ENCODE results near the gene EYS. TPM values are rescaled to one million over a fixed set of nuclear protein-coding genes. Genes with fewer than 3 reads are reported as not detected.

Gene EYS
- total RNA-seq, 4 donors from 2014 or later = under 0.01 TPM; not detected in 3

DNA sequence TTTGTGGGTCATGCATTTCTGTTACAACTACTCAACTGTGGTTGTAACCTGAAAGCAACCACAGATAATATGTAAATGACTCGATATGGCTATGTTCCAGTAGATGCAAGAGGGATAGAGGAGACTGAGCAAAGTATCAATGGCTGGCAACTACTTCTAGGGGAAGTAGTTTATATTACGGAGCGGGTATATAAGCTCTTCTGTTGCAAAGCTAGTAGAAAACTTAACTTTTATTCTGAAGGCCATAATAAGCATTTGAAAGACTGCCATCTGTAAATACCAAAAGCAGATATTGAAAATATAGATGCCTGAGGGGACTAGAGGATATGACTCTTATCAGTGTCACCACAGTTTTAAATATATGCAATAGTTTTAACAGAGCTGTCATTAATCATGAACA, 1416.2 kb downstream of the EYS start:
- H3K27ac ChIP-seq (replicated peaks in 1 of 4) = no peak overlapping the region
- DNase-seq (ENCODE audit: extremely low spot score) = no peak
- no peaks in the 10 kb centered on the region for H3K27me3 ChIP-seq
- WGBS = 82% methylated on average over 3 of the region's 3 CpGs
- TF ChIP-seq EP300 (IDR thresholded peaks at IDR 0.05) = no peak
- TF ChIP-seq, protein P1, sequence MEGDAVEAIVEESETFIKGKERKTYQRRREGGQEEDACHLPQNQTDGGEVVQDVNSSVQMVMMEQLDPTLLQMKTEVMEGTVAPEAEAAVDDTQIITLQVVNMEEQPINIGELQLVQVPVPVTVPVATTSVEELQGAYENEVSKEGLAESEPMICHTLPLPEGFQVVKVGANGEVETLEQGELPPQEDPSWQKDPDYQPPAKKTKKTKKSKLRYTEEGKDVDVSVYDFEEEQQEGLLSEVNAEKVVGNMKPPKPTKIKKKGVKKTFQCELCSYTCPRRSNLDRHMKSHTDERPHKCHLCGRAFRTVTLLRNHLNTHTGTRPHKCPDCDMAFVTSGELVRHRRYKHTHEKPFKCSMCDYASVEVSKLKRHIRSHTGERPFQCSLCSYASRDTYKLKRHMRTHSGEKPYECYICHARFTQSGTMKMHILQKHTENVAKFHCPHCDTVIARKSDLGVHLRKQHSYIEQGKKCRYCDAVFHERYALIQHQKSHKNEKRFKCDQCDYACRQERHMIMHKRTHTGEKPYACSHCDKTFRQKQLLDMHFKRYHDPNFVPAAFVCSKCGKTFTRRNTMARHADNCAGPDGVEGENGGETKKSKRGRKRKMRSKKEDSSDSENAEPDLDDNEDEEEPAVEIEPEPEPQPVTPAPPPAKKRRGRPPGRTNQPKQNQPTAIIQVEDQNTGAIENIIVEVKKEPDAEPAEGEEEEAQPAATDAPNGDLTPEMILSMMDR (IDR thresholded peaks at IDR 0.05) = no peak
- TF ChIP-seq POLR2AphosphoS5 (IDR thresholded peaks at IDR 0.05) = no peak
- TF ChIP-seq POLR2A (IDR thresholded peaks at IDR 0.05; ENCODE audit: low read depth) = no peak
- intact Hi-C loops (cut with DNase I) = no loop called here
- no peaks in the 10 kb centered on the region for H3K36me3 ChIP-seq
- no peaks in the 10 kb centered on the region for H3K4me1 ChIP-seq
- no peak overlapping the region for H3K4me3 ChIP-seq
- H3K9me3 ChIP-seq = no peaks in the 10 kb centered on the region

DNA sequence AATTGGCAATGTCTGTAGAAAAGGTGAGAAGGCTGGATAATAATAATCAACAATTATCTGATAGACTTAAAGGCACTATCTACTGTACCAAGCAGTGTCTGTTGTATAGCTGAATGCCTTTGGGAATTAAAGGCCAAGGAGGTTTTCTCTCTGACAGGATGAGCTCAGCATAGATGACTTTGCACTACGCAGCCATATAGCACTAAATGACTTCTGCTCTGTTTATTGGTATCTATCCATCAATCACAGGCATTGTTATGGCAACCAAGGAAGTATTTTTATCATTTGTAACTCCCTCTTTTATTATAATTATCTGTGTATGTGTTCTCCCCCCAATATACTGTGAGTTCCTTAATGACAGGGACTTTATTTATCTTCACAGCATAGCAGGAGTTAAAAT, 1417.1 kb downstream of the EYS start:
- H3K36me3 ChIP-seq = no peaks in the 10 kb centered on the region
- H3K9me3 ChIP-seq = no peaks in the 10 kb centered on the region
- H3K4me1 ChIP-seq = no peaks in the 10 kb centered on the region
- no peak for DNase-seq (ENCODE audit: extremely low spot score)
- intact Hi-C loops (cut with DNase I) = no loop called here
- no peaks in the 10 kb centered on the region for H3K27me3 ChIP-seq
- no peak overlapping the region for H3K4me3 ChIP-seq
- no peak for TF ChIP-seq EP300 (IDR thresholded peaks at IDR 0.05)
- TF ChIP-seq, protein P1 (IDR thresholded peaks at IDR 0.05) = no peak
- no peak overlapping the region for H3K27ac ChIP-seq (replicated peaks in 1 of 4)
- 85% methylated on average over 1 of the region's 1 CpG for WGBS

DNA sequence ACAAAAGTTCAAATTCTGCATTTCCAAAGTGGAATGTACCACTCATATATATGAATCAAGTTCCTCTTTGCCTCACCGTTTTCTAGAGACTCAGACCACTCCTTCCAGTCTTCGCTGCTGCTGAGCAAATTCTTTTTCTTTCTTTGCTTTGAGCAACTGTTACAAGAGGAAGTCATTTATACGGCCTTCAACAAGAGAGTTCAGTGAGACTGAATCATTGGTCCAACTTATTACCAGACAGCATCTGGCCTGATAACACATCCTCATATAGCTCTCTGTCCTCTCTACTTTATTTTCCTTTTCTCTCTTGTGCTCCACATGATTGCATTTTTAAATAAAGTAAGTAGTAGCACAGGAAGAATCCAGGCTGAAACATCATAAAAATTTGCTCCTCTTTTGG, 1418.7 kb downstream of the EYS start:
- intact Hi-C loops (cut with DNase I) = no loop called here
- TF ChIP-seq POLR2AphosphoS5 (IDR thresholded peaks at IDR 0.05) (no peak), EP300 (IDR thresholded peaks at IDR 0.05) (no peak), POLR2A (IDR thresholded peaks at IDR 0.05; ENCODE audit: low read depth) (no peak)
- TF ChIP-seq, protein P1 (IDR thresholded peaks at IDR 0.05) = no peak
- DNase-seq (ENCODE audit: extremely low spot score) = no peak
- H3K4me1 ChIP-seq = no peaks in the 10 kb centered on the region
- H3K27me3 ChIP-seq = no peaks in the 10 kb centered on the region
- no peaks in the 10 kb centered on the region for H3K9me3 ChIP-seq
- no peaks in the 10 kb centered on the region for H3K36me3 ChIP-seq
- 43% methylated on average over 3 of the region's 3 CpGs for WGBS
- no peak overlapping the region for H3K4me3 ChIP-seq
- no peak overlapping the region for H3K27ac ChIP-seq (replicated peaks in 1 of 4)

DNA sequence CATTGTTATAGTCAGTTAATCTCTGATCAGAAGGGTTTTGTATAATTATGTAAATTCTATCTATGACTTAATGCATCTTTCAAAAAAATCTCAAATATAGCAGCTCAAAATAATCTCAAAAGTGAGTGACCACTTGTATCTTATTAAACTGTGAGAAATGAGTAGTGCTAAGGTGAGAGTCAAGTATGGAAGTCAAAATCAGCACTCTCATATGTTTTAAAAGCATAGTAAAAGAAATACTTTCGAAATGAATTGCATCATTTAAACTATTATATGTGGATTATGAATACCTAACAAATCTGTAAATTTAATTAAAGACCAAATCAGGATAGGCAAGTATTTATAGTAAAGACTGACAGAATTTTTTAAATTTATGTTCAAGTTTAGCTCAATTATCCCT, 1425.9 kb downstream of the EYS start:
- Histone ChIP-seq H3K36me3 (no peaks in the 10 kb centered on the region), H3K4me3 (no peak overlapping the region), H3K27me3 (no peaks in the 10 kb centered on the region), H3K27ac (replicated peaks in 1 of 4) (no peak overlapping the region), H3K4me1 (no peaks in the 10 kb centered on the region), H3K9me3 (no peaks in the 10 kb centered on the region)
- TF ChIP-seq POLR2A (IDR thresholded peaks at IDR 0.05; ENCODE audit: low read depth) = no peak
- TF ChIP-seq POLR2AphosphoS5 (IDR thresholded peaks at IDR 0.05) = no peak
- TF ChIP-seq, protein P1 (IDR thresholded peaks at IDR 0.05) = no peak
- TF ChIP-seq EP300 (IDR thresholded peaks at IDR 0.05) = no peak
- DNase-seq (ENCODE audit: extremely low spot score) = no peak
- WGBS = 85% methylated on average over 1 of the region's 1 CpG
- intact Hi-C loops (cut with DNase I) = no loop called here

DNA sequence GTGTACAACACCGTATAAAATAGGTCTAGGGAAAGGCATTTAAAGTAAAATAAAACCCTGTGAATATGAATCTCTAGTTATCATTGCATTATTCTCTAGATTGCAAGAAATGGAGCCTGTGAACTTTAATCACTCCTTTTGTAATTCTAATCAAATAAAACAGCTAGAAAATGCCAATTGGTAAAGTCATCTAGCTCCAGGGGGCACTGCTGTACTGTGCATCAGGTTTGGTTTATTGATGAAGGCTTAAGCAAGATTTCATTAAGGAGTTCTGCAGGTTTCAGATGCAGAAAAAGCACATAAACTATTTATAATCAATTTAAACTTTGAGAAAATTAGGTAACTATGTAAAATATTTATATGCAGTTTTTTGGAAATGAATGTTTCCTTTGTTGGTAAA, 1426.5 kb downstream of the EYS start:
- Histone ChIP-seq H3K4me3 (no peak overlapping the region), H3K27ac (replicated peaks in 1 of 4) (no peak overlapping the region), H3K4me1 (no peaks in the 10 kb centered on the region), H3K36me3 (no peaks in the 10 kb centered on the region), H3K27me3 (no peaks in the 10 kb centered on the region), H3K9me3 (no peaks in the 10 kb centered on the region)
- 63% methylated on average over 1 of the region's 1 CpG for WGBS
- DNase-seq (ENCODE audit: extremely low spot score) = no peak
- TF ChIP-seq EP300 (IDR thresholded peaks at IDR 0.05) (no peak), POLR2AphosphoS5 (IDR thresholded peaks at IDR 0.05) (no peak), POLR2A (IDR thresholded peaks at IDR 0.05; ENCODE audit: low read depth) (no peak)
- TF ChIP-seq, protein P1 (IDR thresholded peaks at IDR 0.05) = peak; percentile 25 to 37 (median 33)
- intact Hi-C loops (cut with DNase I) = no loop called here
